NCI-H526 treated with DMSO at 0.1 percent for 48 hours (cell line): ENCODE measurements around the gene ZNF101.

Source experiments
- DNase-seq: peaks from one replicate; lab custom pipeline; 2025; lab: John Stamatoyannopoulos, UW

ZNF101 gene

GRCh38 chr19:19642506-19643157 lies 26.0 kb upstream of the ZNF101 start:
- no peak for DNase-seq

- DNase-seq: peak; percentile 24
These were observed 25.2 kb upstream of the ZNF101 start, which contains the start of gene GMIP for GRCh38 chr19:19643158-19644053. Gene GMIP, minus strand, starts transcription at chr19:19643657. Its CDS starts 128 bp downstream, at chr19:19643529.

- no peak for DNase-seq
These were observed 24.6 kb upstream of the ZNF101 start for GRCh38 chr19:19644054-19644388.

GRCh38 chr19:19645233-19645870 lies 23.3 kb upstream of the ZNF101 start:
- no peak for DNase-seq

- no peak for DNase-seq
These were observed 21.4 kb upstream of the ZNF101 start for GRCh38 chr19:19647037-19647835.

GRCh38 chr19:19649155-19649554 lies 19.5 kb upstream of the ZNF101 start:
- DNase-seq: no peak

- DNase-seq: no peak
These were observed 19.1 kb upstream of the ZNF101 start for GRCh38 chr19:19649580-19649995.

- no peak for DNase-seq
These were observed 18.3 kb upstream of the ZNF101 start for GRCh38 chr19:19650331-19650730.

- no peak for DNase-seq
These were observed 17.6 kb upstream of the ZNF101 start for GRCh38 chr19:19651076-19651475.

GRCh38 chr19:19652482-19653295 lies 15.9 kb upstream of the ZNF101 start:
- no peak for DNase-seq

- DNase-seq: no peak
These were observed 15.0 kb upstream of the ZNF101 start for GRCh38 chr19:19653597-19654147.

- no peak for DNase-seq
These were observed 14.2 kb upstream of the ZNF101 start for GRCh38 chr19:19654441-19654840.

GRCh38 chr19:19655051-19655594 lies 13.5 kb upstream of the ZNF101 start:
- DNase-seq: no peak

- no peak for DNase-seq
These were observed 12.8 kb upstream of the ZNF101 start for GRCh38 chr19:19655641-19656343.

- DNase-seq: no peak
These were observed 11.9 kb upstream of the ZNF101 start for GRCh38 chr19:19656451-19657396.

- no peak for DNase-seq
These were observed 11.2 kb upstream of the ZNF101 start for GRCh38 chr19:19657397-19657783.

- no peak for DNase-seq
These were observed 8.9 kb upstream of the ZNF101 start for GRCh38 chr19:19659646-19660245.

- DNase-seq: no peak
These were observed 7.4 kb upstream of the ZNF101 start for GRCh38 chr19:19661141-19661674.
